Endodermal cell (in vitro differentiated cells): ENCODE results near the gene TLR3. TPM values are rescaled to one million over a fixed set of nuclear protein-coding genes. Genes with fewer than 3 reads are reported as not detected.

ENCODE experiments used
- DNase-seq: peaks from one replicate; pipeline ENCODE4 v3.0.0-alpha.2; 2017
- H3K27ac ChIP-seq: 2 replicates; pipeline ENCODE4 v1.5.1; 2013; ENCODE audit warnings: mild to moderate bottlenecking, low read depth, low read length, moderate library complexity
- H3K27me3 ChIP-seq: 2 replicates; pipeline ENCODE4 v1.6.1; 2013; ENCODE audit warnings: mild to moderate bottlenecking, low read length, moderate library complexity; ENCODE audit not compliant: insufficient read depth, control insufficient read depth, poor library complexity, severe bottlenecking
- H3K36me3 ChIP-seq: 2 replicates; pipeline ENCODE4 v1.7.0; 2013; ENCODE audit warnings: mild to moderate bottlenecking, low read length, moderate library complexity; ENCODE audit not compliant: control insufficient read depth, insufficient read depth
- H3K4me1 ChIP-seq: one replicate; pipeline ENCODE4 v1.7.0; 2013; ENCODE audit warnings: low read length; ENCODE audit not compliant: control insufficient read depth, insufficient read depth
- H3K4me3 ChIP-seq: 2 replicates; pipeline ENCODE4 v1.5.1; 2013; ENCODE audit warnings: mild to moderate bottlenecking, low read length, moderate library complexity
- H3K9ac ChIP-seq: 2 replicates; pipeline ENCODE4 v1.6.1; 2013; ENCODE audit warnings: mild to moderate bottlenecking, low read length, moderate library complexity; ENCODE audit not compliant: poor library complexity, severe bottlenecking; ENCODE audit errors: extremely low read depth
- H3K9me3 ChIP-seq: 2 replicates; pipeline ENCODE4 v1.6.1; 2013; ENCODE audit warnings: mild to moderate bottlenecking, low read length, moderate library complexity; ENCODE audit not compliant: control insufficient read depth
- H3K27ac Mint-ChIP-seq: 2 replicates; pipeline ENCODE4 v1.8.0; 2020; ENCODE audit warnings: mixed read lengths
- H3K27me3 Mint-ChIP-seq: 2 replicates; pipeline ENCODE4 v1.8.0; 2021; ENCODE audit warnings: mild to moderate bottlenecking, mixed read lengths; ENCODE audit not compliant: insufficient read depth
- H3K36me3 Mint-ChIP-seq: 2 replicates; pipeline ENCODE4 v1.8.0; 2020; ENCODE audit warnings: low read depth, mixed read lengths
- H3K4me1 Mint-ChIP-seq: 2 replicates; pipeline ENCODE4 v1.8.0; 2020; ENCODE audit warnings: mixed read lengths
- H3K4me3 Mint-ChIP-seq: 2 replicates; pipeline ENCODE4 v1.8.0; 2020; ENCODE audit warnings: mild to moderate bottlenecking, moderate library complexity, mixed read lengths
- H3K9me3 Mint-ChIP-seq: 2 replicates; pipeline ENCODE4 v1.8.0; 2020; ENCODE audit warnings: mild to moderate bottlenecking, mixed read lengths
- CTCF ChIP-seq: fragments of 200-600 bp; sonication (generic); conservative IDR thresholded peaks from 2 replicates; pipeline ENCODE4 v1.5.0; 2021; ENCODE audit warnings: antibody characterized with exemption, mild to moderate bottlenecking
- WGBS, 2 experiments: methylation state at CpG; one replicate each; pipeline versions ENCODE4 v1.1.5 to v1.1.7; 2013; ENCODE audit warnings: missing lambda C conversion rate in 2 of 2, mixed read lengths in 1 of 2; ENCODE audit not compliant: insufficient coverage in 1 of 2, insufficient read length in 1 of 2; 5-methylcytosine and 5-hydroxymethylcytosine counted together
- total RNA-seq, 2 donors: library from RNA; stranded (reverse); fragmentation: NEBNext Ultra II Directional in 1 of 2; extraction: Animal tissue kit (Norgen Biotek cat#: 25700) in 1 of 2; gene quantifications; 2 replicates in 1 of 2; 3 replicates in 1 of 2; pipeline ENCODE4 v1.2.1, GENCODE V29; 2021

TLR3 gene
- total RNA-seq, 2 donors from 2014 or later = 0.26 TPM; not detected in 1

DNA sequence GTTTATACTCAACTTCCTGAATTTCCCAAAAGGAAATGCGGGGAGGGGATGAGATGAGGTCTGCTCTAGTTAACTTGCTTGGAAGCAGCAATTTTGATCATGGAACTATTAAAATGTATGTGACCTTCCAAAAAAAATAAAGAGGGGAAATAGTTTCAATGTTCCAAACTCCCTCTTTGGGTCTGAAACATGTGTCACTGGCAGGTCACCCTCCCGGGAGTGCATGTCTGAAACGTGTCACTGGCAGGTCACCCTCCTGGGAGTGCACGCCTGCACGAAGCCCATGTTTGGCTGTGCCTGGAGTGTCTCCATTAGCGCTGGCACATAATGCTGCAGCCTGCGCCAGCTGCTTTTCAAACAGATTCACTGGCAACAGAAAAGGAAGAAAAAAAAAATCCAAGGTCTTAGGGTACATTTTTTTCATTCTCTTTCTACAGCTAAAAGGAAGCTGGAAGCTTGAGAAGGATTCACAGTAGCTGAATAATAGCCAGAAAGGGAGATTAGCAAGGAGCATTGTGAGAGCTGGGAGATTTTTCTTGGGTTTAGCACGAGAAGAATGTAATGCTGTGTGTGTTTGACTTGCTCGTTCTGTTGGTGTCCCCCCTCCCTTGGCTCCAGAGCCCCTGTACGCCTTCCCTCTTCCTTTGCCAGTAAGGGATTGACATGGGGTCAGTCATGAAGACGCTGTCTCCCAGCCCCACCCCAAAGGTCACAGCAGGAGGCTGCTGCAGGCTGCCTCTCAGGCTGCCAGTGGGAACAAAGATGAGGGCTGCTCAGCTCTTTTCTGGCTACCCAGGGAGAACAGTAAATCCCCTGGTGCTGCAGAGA lies 39.2 kb upstream of the TLR3 start:
- DNase-seq = peak; percentile 69
- Mint-ChIP-seq H3K4me1 (peaks cover 31% of the 10 kb centered on the region), H3K27me3 (peaks cover under 1% of the 10 kb centered on the region), H3K27ac (peak overlapping the region; percentile 82), H3K36me3 (peaks cover 4% of the 10 kb centered on the region), H3K9me3 (peaks cover 60% of the 10 kb centered on the region), H3K4me3 (peak overlapping the region; percentile 8)
- Histone ChIP-seq H3K9ac (no peak overlapping the region), H3K27me3 (no peaks in the 10 kb centered on the region), H3K4me3 (peak overlapping the region; percentile 47), H3K27ac (peak overlapping the region; percentile 42), H3K9me3 (peaks cover 49% of the 10 kb centered on the region), H3K36me3 (no peaks in the 10 kb centered on the region), H3K4me1 (peaks cover 23% of the 10 kb centered on the region)
- 58 to 61% methylated on average over 5 to 11 of the region's 11 CpGs for WGBS, 2 experiments
- no peak for TF ChIP-seq CTCF

DNA sequence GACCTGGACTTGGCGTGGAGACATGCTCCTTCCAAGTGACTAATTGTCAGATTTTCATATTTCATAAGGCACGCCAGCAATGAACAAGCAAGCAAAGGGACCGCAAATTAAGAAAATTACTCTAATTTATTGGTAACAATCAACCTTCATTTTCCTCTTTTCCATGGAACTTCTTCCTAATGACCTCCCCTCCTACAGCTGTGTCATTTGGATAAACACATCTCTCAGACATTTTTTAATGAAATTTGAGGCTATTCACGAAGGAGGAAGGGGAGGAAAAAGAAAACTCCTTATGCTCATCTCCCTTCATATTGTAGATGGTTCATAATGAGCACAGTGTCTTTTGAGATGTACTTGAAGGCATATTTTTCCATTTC lies 38.6 kb upstream of the TLR3 start:
- peaks cover 23% of the 10 kb centered on the region for H3K4me1 ChIP-seq
- no peaks in the 10 kb centered on the region for H3K27me3 ChIP-seq
- 61 to 70% methylated on average over 2 to 4 of the region's 4 CpGs for WGBS, 2 experiments
- DNase-seq = no peak
- no peak overlapping the region for H3K9ac ChIP-seq
- no peaks in the 10 kb centered on the region for H3K36me3 ChIP-seq
- H3K9me3 Mint-ChIP-seq = peaks cover 64% of the 10 kb centered on the region
- peak overlapping the region; percentile 82 for H3K27ac Mint-ChIP-seq
- H3K36me3 Mint-ChIP-seq = peaks cover 9% of the 10 kb centered on the region
- H3K4me3 Mint-ChIP-seq = peak overlapping the region; percentile 8
- H3K4me1 Mint-ChIP-seq = peaks cover 31% of the 10 kb centered on the region
- TF ChIP-seq CTCF = no peak
- H3K27me3 Mint-ChIP-seq = peaks cover 3% of the 10 kb centered on the region
- H3K27ac ChIP-seq = no peak overlapping the region
- H3K9me3 ChIP-seq = peaks cover 55% of the 10 kb centered on the region
- H3K4me3 ChIP-seq = no peak overlapping the region

GRCh38 chr4:186030795-186031194 lies 38.2 kb upstream of the TLR3 start:
- peaks cover 58% of the 10 kb centered on the region for H3K9me3 ChIP-seq
- H3K9ac ChIP-seq = no peak overlapping the region
- no peak for TF ChIP-seq CTCF
- 58 to 90% methylated on average over 3 of the region's 3 CpGs for WGBS, 2 experiments
- peaks cover 9% of the 10 kb centered on the region for H3K36me3 Mint-ChIP-seq
- H3K4me1 Mint-ChIP-seq = peaks cover 31% of the 10 kb centered on the region
- no peaks in the 10 kb centered on the region for H3K36me3 ChIP-seq
- no peak overlapping the region for H3K4me3 Mint-ChIP-seq
- H3K27ac ChIP-seq = no peak overlapping the region
- no peak overlapping the region for H3K27ac Mint-ChIP-seq
- H3K27me3 ChIP-seq = no peaks in the 10 kb centered on the region
- no peak overlapping the region for H3K4me3 ChIP-seq
- no peak for DNase-seq
- peaks cover 66% of the 10 kb centered on the region for H3K9me3 Mint-ChIP-seq
- H3K27me3 Mint-ChIP-seq = peaks cover 3% of the 10 kb centered on the region
- H3K4me1 ChIP-seq = peaks cover 23% of the 10 kb centered on the region
